GM19452 (cell line): ENCODE results near the gene TCEA3.

ENCODE experiments used
- ATAC-seq: cut with Tn5 transposase; IDR thresholded peaks from one replicate; pipeline ENCODE4 v1.9.1; 2021; ENCODE audit not compliant: unreplicated experiment

The TCEA3 gene

GRCh38 chr1:23369335-23370013, 55.1 kb downstream of the TCEA3 start, which contains the start of gene ZNF436:
Gene ZNF436, minus strand, starts transcription at chr1:23369836. Its CDS starts 1,831 bp downstream, at chr1:23368005.
- ATAC-seq = no peak

GRCh38 chr1:23368562-23369334, 55.8 kb downstream of the TCEA3 start:
- ATAC-seq = peak; percentile 73

DNA sequence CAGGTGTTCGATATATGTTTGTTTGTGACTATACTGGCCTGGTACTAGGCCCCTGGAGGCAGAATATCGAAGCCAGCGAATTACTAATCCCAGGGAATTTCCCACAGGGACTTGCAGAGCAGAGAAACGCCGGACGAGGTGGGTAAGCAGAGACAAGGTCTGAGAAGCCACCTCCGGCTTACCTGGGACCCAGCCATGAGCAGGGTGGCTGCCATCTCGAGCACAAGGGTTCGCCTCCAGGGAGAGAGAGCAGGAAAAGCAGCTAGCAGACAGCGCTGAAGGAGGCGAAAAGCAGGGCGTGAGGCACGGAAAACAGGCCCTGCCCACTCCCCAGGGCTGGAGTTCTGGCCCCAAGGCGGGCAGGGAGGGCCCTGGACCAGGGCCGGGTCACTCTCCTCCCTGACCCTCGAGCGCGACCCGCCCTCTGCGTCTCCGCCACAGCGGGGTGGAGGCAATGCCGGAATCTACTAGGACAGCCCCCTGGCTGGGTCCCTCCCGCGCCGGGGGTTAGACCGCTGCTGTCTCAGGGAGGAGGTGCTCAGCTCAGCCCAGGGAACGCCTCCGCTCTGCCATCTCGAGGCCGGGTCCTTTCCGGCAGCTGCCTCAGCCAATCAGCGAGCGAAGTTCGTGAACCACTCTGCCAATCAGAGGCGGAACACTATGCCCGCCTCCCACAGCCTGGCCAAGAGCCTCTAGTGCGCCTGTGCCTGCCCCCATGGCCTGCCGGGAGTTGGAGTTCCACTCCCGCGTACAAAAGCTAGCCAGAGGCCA, 56.6 kb downstream of the TCEA3 start:
- peak; percentile 89 for ATAC-seq

DNA sequence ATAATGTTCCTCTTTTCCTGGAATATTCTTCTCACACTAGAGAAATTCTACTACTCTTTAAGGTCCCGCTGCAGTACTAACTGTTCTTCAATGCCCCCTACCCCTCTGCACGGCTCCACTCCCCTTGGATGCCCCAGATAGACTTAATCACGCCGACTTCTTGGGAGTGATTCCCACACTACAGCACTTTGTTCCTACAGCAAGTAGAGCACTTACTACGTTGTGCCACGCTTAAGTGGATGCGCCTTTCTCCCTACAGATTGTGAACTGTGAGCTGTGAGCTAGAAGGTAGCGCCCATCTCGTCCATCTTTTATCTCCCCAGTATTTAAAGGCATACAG, 57.1 kb downstream of the TCEA3 start:
- no peak for ATAC-seq

DNA sequence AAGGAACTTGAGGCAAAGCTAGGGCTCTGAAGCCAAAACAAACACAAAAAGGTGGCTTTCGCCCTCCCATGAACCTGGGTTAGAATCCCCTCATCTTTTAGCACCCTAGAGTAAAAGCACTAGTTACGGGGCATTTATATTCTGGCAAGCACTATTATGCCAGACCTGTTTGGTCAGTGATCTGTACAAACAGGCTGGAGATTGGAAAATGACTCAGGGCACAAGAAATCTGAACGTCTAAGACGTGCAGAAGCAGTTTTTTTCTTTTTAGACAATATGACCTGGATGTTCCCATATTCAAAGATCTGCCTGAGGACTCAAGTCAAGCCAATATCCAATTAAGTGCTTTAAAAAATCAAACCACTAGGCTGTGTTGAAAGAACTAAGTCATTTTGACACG, 58.0 kb downstream of the TCEA3 start:
- ATAC-seq = no peak

DNA sequence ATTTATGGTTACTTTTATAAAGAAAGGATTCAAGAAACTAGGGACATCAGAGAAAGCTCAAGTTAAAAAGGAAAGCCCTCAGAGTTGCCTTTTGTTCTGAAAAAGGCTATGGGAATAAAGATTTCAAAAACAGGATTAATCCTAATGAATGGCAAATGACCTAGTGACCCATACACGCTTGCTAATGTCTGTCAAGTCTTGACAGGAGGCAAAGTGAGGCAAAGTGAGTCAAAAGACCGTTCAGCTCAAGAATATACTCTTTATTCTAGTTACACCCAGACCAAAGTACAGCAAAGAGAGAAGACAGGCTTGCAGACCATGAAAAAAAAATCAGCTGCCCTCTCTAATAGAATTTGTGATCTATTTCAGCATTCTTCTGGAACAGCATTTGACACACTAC, 58.4 kb downstream of the TCEA3 start:
- ATAC-seq = no peak

DNA sequence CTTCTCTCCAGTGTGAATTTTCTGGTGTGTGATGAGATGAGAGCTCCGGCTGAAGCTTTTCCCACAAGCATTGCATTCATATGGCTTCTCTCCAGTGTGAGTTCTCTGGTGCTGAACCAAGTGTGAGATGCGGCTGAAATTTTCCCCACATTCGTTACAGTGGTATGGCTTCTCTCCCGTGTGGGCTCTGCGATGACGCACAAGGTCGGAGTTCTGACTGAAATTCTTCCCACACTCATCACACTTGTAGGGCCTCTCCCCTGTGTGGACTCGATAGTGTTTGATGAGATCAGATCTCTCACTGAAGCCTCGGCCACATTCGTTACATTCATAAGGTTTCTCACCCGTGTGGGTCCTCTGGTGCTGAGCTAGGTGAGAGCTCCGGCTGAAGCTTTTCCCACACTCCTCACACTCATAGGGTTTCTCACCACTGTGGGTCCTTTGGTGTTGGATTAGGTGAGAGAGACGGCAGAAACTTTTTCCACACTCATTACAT, 62.3 kb downstream of the TCEA3 start:
- ATAC-seq = no peak

DNA sequence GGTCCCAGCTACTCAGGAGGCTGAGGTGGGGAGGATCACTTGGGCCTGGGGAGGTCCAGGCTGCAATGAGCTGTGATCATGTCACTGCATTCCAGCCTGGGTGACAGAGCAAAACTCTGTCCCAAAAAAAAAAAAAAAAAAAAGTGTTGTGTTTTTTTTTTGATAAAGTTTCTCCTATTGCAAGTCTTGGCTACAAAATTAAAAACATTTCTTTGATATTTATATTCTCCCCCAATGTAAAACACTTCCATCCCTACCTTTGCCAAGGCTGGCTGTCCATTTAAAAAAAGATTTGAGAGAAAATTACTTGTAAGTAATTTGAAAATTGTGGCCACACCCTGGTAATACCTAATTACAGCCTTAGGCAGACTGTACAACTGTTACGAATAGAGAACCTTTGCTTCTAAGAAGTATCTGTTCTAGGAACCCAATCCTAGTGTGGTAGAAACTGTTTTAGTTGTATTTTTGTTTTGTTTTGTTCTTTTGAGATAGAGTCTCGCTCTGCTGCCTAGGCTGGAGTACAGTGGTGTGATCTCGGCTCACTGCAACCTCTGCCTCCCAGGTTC, 66.2 kb downstream of the TCEA3 start:
- ATAC-seq = no peak

DNA sequence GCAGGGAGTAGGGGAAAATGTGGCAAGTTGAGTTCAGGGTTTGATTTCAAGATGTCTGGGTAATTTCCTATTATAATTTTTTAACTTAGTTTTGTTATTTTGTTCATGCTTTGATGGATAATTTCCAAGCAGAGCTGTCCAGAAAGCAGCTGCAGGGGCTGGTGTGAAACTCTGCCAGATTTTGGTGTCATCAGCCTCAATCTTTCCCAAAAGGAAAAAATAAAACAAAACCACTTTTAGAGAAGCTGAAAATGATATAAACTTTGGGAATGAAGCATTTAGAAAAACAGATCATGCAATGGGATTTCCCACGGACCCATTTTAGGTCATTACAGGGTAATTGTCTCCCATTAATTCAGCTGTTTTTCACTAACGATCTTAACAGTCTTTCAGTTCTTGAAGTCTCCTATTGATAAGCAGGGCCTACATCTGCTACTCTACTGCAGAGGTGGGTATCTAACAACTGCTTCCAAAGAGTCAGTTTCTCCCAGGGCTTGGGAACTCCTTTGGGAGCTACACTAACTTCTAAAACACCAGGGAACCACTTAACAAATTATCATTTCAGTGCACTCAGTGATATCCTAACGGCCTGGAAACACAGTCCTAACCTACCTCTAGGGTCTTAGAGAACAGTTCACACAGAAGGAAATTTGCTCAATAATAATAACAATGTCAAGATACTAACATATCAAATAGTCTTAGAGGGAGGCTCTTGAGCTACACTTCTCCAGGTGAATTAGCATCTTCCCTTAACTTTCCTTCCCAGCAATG, 67.2 kb downstream of the TCEA3 start:
- no peak for ATAC-seq

GRCh38 chr1:23356471-23357137, 67.9 kb downstream of the TCEA3 start:
- no peak for ATAC-seq

DNA sequence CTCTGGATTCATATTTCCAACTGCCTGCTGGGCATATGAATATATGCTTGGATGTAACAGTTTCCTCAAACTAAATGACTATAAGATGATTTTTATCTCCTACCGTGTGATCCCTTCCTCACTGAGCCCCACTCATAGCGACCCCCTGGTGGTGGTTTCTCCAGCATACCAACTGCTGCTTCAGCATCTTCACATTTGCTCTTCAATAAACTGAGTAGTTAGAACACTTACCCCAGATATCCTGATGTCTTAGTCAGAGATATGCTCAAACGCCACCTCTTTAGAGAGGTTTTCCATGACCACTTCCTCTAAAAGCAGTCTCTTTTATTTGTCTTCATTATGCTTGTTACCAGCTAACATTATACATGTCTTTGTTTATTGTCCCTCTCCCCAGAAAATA, 70.3 kb downstream of the TCEA3 start:
- no peak for ATAC-seq

DNA sequence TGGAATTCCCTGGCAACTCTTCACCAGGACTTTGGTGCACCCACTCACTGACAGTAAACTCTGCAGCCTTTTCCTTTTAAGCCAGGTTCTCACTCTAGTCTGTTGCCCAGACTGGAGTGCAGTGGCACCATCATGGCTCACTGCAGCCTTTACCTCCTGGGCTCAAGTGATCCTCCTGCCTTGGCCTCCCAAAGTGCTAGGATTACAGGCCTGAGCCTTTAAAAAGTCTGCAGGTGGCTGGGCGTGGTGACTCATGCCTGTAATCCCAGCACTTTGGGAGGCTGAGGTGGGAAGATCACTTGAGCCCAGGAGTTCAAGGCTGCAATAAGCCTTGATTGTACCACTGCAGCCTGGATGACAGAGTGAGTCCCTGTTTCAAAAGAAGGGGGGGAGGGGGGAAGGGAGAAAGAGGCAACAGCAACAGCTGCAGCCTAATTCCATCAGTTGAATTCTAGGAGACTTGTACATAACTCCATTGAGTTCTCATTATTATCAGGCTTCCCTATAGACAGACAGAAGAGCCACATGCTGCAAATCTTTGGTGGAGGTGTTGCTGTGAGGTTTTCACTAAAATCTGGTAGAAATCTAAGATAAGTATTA, 72.4 kb downstream of the TCEA3 start:
- ATAC-seq = no peak

- ATAC-seq = no peak
These were observed 78.6 kb downstream of the TCEA3 start for GRCh38 chr1:23345920-23346319.

GRCh38 chr1:23344987-23345472, 79.5 kb downstream of the TCEA3 start:
- ATAC-seq = no peak

DNA sequence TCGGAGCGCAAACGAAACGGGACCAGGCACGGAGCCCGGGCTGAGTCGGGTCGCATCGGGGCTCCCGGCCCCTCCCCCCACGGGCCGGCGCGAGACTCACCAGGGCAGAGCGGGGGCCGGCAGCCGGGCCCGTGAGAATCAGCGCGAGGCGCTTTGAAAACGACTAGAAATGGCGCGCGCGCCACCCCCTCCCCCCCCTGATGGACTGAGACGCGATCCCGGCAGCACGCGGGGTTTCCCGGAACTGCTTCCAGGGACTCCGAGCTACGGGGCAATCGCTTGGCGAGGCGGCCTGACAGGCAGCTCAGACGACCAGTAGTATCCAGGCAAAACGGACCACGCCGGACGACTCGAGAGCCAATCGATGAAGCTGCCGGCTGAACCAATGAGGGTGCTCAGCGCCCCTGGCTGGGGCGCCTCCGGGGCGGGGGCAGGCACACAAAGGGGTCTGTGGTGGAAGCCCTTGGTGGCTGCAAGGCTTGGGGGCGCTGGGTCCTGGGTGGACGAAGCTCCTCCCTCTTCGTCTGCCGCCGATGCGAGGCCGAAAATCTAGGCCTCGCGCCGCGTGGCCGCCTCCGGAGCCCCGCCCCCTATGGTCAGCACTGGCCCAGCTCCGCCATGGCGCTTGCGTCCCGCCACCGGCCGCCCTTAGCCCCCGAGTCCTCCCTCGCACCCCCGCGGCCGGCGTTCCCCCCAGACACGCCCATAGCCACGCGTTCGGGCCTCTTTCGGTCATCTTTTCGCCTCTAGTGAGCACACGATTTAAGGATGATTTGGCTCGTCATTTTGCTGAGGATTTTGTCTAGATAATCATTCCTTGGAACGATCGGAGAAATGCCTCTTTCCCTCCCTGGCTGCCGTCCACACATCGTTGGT, 80.2 kb downstream of the TCEA3 start, which contains the start of gene HNRNPR:
HNRNPR (minus strand) TSS at position 174 of the 876 bp plus-strand sequence. CDS start 3,276 bp downstream, outside the sequence.
- peak; percentile 85 for ATAC-seq

- ATAC-seq = peak; percentile 24
These were observed 81.1 kb downstream of the TCEA3 start for GRCh38 chr1:23343221-23344110.

DNA sequence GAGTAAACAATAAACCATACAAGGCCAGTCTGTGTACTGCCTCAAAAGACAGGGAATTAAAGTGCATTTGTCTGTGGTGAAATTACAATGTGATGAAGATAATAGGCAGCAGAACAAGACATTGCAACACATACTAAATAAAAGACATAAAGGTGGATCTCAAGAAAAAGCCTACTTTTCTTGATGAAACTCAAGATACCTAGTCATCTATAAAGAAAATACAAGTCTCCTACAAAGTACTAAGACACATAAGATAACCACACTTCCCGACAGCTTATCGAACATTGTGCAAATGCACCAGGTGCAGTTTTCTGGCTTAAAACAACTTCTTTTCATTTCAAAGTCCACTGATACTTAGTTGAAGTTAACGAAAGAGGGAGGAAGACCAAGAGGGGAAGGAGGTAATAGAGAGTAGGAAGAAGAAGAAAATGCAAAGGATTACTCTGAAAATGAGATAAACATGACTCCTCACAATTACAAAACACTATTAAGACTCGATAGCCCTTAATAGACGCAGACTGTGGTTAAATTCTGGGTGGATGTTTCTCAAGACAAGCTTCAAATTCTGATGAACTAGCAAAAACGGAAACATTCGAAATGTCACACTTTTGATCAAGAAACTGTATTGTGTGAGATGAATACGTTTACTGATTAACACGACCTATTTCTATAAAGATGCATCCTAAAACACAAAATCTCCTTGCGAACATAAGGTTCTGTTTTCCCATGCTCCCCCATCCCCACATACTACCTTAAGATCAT, 82.4 kb downstream of the TCEA3 start:
- ATAC-seq = no peak
